Stimulated activated CD4-positive, alpha-beta T cell treated with anti-CD3 and anti-CD28 coated beads, TNF-alpha, amount 100 ng/mL, for 48 hours (primary cell): ENCODE measurements around the gene NXN.
"Not testable (repeated sequence)": the region's sequence is repeated elsewhere in the genome, so short reads cannot be mapped to it uniquely, and the experiment has no call there.

Source experiments
- DNase-seq, 3 donors: peaks; one replicate each; pipeline ENCODE4 v3.0.0-alpha.2; 2020; ENCODE audit warnings: low read depth in 3 of 3

The NXN gene

DNA sequence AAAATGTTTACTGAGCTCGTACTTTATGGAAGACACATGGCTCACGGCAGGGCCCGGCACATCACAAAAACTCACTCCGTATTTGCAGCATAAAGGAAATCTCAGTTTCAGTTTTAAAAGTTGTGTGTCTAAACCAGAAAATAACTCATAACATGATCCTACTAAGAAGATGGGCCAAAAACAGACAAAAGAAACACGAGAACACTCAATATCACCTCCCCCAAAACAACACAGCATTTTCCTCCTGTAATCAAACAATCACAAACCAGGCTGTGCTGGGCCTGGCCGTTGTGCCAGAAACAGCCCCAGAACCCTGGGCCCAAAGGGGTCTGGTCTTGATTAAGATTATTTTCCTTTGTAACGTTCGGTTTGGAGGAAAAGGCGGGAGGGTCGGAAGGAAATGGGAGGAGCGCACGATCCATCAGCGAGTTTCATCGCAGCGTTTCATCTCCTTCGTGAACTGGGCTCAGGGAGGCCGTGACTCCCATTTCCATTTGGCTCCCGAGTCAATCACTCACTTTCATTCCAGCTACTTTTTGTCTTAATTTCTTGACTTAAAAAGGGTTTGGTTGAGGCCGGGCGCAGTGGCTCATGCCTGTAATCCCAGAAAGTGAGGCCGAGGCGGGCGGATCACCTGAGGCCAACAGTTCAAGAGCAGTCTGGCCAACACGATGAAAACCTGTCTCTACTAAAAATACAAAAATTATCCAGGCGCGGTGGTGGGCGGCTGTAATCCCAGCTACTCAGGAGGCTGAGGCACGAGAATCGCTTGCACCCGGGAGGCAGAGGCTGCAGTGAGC, 61.4 kb downstream of the NXN start:
- DNase-seq = no peak

DNA sequence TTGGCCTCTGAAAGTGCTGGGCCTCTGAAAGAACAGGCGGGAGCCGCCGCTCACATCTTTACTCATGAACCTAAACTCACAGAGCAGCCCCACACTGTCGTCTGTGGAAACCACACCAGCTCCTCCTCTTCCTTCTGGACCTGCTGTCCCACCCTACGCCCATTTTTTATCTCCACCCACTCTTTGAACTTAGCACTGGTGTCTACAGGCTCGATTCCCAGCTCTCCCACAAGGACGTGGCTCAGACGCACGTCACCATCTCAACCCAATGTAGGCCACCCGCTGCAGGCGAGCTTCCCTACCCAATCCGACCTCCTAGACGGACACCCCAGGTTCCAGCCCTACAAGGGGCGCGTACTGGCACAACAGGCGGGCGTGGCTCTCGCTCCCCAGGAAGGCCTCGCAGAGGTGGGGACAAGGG, 62.2 kb downstream of the NXN start:
- DNase-seq = no peak

DNA sequence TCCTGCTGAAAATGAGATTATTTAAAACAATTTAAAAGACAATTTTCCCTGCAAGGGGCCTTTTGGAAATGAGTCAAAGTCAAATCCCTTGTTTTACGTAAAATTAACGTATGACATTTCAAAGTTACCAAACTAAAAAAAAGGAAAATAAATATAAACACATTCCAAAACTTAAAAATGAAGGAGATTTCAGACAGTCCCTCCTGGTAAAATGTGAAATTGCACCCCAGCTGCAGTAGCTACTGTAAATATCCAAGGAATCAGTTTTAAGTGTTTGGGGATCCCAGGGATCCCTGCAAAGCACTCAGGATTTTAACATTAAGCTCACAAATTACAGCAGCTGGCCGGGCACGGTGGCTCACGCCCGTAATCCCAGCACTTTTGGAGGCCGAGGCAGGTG, 63.3 kb downstream of the NXN start:
- DNase-seq = no peak

DNA sequence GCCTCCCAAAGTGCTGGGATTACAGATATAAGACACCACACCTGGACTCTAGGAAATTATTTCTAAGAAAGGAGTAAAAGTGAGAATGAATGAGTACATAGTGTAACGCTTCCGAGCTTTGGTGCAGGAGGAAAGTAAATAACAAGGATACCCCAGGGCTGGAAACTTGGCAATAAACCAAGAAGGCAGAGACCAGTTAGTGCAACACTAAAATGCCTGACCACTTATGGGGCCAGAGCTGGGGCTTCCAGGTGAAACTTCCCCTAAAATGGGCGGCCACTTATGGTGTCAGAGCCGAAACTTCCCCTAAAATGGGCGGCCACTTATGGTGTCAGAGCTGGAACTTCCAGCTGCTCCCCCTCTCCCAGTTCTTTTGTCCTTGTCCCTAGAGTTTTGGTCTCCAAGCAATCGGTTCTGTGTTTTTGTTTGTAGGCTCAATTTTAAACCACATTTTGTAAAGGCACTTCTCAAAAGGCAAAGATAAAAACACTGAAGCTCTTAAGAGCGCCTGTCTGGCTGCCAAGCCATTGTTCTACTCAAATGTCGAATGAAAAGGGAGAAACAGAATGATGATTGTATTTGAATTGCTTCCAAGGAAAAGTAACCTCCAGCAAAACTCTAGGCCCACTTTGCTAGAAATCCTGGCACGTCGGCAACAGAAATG, 63.9 kb downstream of the NXN start:
- DNase-seq = no peak

DNA sequence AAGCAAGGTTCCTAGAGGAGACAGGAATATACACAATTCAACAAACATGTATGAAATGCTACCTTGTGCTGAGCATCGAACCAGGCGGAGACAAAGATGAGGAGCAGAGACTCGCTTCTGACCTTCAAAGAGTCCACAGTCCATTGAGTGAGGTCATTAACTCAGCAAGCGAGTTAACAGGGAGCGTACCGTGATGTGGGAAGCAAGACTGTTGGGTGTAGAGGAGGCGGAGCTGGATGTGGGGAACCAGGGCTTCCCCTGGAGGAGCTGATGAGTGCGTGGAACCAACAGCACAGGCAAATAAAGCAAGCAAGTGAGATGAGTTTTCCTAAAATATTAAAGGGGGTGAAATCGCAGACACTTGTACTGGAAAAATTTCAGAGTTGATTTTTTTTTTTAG, 65.0 kb downstream of the NXN start:
- DNase-seq = no peak

DNA sequence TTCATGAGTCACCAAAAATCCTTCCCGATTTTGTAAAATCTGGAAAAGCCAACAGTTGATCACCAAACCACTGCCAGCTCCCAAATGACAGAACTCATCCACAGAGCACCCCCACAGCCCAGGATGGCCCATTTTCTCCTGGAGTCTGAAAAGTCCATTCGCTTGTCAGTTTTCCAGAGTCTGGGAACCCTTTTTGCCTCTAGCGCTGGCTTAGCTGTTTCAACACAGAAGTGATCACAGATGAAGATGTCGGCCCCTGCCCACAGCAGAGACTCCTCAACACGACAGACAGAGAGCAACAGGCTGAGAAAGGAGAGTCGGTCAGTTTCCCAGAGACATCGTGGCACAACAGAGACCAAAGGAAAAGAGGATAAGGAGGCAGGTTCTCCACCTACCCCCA, 66.4 kb downstream of the NXN start:
- no peak for DNase-seq

DNA sequence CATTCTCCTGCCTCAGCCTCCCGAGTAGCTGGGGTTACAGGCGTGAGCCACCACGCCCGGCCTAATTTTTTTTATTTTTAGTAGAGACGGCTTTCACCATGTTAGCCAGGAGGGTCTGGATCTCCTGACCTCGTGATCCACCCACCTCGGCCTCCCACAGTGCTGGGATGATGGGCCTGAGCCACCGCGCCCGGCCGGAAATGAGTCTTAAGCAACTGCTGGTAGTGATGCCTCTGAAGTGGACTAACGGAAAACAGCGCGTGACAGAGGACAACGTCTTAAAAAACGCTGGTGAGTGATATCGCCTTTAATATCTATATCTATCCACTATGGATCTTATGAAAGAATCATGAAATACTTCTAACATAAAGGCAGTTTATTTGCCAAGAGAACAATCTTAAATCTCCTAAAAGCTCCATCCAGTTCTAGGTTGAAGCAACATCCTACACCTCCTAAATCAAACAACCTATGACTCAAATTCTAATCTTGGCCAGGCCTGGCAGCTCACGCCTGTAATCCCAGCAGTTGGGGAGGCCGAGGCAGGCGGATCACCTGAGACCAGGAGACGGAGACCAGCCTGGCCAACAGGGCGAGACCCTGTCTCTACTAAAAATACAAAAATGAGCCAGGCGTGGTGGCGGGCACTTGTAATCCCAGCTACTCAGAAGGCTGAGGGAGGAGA, 69.8 kb downstream of the NXN start:
- DNase-seq = no peak

DNA sequence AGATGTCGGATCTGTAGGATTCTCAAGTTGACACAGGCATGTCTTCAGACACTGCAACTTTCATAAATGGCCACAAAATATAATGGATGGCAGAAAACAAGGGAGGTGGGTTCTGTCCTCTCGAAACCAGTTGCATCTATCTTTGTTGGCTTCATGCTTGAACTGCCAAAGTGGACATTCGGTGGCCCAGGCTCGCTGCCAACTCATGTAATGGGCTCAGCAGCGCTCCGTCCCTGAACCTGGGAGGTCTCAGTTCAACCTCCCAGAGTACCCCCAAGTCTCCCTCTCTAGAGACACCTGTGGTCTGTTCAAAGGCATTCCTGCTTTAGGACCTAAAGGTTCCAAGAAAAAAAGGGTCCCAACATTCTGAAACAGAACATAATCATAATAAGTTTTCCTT, 71.9 kb downstream of the NXN start:
- DNase-seq = no peak

DNA sequence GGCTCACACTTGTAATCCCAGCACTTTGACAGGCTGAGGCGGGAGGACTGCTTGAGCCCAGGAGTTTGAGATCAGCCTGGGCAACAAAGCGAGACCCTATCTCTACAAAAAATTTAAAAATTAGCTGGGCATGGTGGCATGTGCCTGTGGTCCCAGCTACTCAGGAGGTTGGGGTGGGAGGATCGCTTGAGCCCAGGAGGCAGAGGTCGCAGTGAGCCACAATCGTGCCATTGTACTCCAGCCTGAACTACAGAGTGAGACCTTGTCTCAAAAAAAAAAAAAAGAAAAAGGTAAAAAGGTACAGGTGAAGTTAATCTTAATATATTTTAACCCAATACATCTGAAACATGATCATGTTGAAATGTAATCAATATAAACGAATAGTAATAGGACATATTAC, 73.9 kb downstream of the NXN start:
- not testable (repeated sequence) for DNase-seq

DNA sequence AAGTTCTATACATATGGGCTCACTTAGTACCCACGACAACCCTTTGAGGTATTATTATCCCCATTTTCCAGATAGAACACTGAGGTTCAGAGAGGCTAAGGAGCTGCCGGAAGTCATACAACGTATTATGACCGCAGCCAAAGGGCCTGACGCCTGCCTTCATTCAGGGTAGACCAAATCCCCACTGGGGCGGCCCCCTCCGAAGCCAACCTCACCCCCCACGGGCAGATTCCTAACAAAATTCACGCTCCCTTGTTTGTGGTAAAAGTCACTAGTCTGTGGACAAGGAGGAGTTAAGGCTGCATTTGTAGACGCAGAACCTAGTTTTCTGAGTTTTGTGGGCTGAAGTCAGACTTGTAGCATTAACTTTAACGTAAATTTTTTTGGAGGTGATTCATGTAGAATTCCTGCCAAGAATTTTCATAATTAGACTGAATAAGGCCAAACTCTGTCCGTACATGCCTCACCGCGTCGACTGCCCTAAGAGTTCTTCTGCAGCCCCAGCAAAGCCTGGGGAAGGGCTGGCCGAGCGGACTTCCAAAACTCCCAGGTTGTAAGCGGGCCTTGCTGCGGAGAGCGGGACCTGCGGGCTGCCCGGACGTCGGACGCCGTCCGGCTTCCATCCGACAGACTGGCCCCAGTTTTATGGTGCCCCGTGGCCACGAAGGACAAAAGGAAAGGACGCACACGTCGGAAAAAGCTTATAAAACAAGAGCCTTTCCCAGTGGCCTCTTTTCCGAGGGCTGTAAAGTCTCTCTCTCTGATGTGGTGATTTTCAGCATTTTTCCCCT, 75.7 kb downstream of the NXN start:
- DNase-seq = no peak

DNA sequence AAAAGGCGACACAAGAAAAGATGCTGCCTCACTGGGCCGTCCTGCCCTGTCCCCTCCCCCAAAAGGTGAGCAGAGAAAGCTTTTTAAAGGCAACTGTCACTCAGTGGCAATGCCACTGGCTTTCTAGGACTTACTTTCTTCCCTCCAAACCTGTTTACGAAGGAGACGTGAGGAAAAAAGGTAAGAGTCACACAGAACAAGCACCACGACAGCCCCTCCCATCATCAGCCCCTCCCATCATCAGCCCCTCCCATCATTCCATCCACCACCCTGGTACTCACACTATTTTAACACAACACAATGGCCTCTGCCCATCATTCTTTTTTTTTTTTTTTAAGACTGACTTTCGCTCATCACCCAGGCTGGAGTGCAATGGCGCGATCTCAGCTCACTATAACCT, 77.1 kb downstream of the NXN start:
- no peak for DNase-seq

DNA sequence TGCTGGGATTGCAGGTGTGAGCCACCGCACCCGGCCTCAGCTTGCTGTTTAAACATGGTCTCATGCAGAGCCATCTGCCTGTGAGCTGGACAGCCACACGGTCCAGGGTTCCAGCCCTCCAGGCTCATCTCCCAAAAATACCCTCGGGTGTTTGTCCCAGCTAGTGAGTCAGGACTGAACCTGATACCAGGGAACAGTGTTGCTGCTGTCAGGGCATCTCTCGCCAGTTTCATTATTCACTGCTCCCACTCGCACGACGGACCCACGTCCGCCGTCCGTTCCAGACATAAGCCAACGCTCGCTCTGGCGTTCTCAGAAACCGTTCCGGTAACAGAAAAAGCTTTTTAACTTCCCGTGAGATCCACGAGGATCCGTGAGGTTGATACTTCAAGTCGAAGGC, 77.6 kb downstream of the NXN start:
- no peak for DNase-seq

DNA sequence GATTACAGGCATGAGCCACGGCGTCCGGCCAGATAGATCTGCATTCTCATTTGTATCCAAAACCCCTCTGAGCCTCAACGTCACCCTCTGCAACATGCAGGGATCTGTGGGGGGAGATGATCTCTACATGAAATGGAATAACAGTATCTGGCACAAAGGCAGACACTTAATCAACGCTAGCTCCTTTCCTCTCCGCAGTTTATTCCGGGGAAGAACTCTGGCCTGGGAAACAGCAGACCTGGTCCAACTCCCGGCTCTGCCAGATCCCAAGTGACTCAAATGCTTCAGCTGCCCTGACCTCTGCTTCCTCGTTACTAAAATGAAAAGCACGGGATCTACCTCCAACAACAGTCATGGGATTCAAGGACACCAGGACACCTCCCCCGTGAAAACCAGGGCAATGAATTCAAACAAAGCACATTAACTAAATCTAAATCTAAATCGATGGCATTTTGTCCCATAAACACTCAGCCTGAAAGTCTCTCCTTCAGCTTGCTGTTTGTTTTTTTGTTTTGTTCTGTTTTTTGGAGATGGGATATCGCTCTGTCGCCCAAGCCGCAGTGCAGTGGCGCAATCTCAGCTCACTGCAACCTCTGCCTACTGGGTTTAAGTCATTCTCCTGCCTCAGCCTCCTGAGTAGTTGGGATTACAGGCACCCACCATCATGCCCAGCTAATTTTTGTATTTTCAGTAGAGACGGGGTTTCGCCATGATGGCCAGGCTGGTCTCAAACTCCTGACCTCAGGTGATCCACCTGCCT, 78.2 kb downstream of the NXN start:
- no peak for DNase-seq

DNA sequence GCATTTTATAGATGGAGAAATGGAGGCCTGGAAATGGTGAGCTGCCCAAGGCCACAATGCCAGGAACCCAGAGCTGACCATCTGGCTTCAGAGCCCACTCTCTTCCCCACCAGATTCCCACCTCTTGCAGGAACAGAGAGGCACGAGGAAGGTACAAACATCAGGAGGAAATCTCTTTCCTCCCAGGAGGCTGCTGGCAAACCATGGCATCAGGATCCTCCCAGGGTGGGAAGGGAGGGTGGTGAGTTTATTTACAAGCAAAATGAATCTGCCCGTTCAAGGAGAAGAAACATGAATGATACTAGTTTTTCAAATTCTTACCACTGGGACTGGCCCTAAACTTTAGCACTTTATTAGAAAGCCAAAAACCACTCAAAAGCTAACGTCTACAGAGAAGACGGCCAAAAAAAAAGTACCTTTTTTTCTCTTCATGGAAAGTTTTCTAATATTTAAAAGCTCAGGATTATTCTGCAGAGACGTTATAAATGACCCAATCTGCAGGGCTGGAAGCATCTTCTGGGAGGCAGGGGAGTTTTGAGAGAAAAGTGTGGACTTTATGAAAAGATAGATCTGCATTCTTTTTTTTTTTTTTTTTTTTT, 79.1 kb downstream of the NXN start:
- no peak for DNase-seq

DNA sequence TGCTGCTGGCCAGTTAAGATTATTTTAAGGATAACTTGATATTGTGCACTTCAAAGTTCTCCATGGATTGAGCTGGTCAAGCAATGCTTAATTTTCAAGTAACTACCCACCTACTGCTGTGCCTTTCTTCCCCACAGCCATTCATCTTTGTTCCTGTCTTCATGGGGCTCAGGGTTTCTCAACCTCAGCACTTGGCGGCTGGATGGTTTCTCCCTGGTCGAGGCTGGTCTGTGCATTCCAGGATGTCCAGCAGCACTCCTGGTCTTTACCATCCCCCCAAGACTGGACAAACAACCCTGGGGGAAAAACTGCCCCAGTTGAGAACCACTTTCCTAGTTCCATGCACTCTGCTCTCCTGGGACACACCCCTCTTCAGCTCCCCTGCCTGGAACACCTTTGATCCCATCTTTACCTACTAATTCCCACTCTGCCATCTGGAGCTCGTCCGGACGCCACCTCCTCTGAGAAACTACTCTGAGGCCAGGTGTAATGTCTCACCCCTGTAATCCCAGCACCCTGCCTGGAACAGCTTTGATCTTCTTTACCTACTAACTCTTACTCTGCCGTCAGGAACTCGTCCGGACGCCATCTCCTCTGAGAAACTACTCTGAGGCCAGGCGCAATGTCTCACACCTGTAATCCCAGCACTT, 81.5 kb downstream of the NXN start:
- DNase-seq = no peak

DNA sequence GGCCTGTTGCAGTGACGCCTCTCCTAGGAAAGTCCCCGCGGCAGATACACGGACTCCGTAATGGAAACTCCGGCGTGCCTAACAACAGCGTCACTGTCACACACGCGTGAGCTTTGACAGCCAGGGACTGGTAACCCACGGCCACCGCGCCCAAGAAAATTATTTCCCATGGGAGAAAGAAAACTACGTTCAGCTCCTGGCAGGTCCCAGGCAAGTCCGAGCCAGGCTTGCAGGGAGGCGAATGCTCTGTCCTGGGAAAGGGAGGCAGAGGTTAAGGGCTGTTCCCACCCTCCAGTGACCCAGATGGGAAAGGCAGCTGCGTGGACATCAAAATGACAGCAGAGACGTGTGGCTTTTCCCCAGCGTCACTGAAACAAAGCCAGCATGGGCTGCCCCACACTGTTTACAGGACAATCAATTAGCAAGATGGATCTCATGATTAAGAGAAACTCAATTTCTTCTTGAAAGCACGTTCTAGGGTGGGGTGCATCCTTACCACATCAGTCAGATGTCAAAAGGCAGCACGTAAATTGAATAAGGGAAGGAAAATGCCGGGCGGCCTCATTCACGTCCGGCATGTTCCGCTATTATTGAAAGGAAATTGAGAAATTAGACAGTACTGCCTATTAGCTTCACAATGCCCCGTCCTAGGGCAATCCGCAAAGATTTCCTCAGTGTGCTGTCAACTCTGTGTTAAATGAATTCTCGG, 82.5 kb downstream of the NXN start:
- no peak for DNase-seq

DNA sequence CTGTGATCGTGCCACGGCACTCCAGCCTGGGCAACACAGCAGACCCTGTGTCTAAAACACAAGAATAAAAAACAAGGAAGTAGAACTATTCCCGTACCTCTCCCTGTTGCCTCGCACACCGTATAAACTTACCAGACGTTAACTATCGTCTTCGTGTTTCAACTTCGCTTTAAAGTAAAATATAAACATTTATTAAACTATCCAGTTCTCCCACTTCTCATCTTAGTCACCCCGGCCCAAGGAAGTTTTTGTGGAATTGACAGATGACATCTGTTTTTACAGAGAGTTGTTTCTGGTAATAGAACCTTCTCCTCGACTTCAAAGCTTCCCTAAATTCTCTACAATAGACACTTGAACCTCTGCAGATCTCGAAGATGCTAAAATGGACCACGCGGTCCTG, 83.1 kb downstream of the NXN start:
- no peak for DNase-seq

DNA sequence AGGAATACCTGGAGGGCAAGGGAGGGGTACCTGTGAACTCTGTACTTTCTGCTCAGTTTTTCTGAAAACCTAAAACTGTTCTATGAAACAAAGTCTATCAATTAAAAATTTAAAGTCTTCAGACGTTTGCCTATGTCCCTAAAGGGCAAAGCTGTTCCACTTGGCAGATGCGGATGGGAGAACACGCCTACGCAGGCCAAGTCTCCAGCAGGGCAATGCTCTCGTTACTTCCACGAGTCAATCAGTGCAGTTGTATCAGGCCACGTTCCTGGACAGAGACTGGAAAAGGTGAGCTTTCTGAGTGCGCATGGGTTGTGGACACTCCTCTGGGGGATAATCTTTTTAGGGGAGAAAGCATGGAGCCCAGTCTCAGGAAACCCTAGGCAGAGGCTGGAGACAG, 86.6 kb downstream of the NXN start:
- no peak for DNase-seq

DNA sequence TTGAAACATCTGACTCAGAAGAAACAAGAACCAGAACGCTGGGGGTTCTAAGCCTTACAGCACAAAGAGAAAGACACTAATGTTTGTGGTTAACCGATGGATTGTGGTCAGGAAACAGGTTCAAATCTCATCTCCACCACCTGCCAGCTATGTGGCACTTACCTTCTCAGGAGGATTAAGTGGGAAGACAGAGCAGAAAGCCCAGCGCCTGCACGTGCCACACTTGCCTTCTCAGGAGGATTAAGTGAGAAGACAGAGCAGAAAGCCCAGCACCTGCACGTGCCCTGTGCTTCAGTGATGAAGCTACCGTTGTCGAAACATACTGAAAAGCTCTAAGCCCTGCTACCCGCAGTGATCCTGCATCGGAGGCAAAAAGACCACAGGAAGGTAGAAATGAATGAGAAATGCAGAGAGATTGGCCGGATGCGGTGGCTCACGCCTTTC, 90.6 kb downstream of the NXN start:
- DNase-seq = no peak
